Tibial artery (tissue), 4 donors: ENCODE data around the gene LRRC7.

Experiments used
- DNase-seq, 2 donors: peaks; one replicate each; pipeline ENCODE4 v3.0.0-alpha.2; 2019
- H3K27ac ChIP-seq, 2 donors: fragments of 200-600 bp; sonication (generic) in 1 of 2; 1 replicate in 1 of 2; 2 replicates in 1 of 2; pipeline ENCODE4 v1.5.1; 2018 to 2019; ENCODE audit warnings: mild to moderate bottlenecking in 1 of 2
- H3K27me3 ChIP-seq, 2 donors: fragments of 200-600 bp; sonication (generic) in 1 of 2; one replicate each; pipeline versions ENCODE4 v1.5.1 to v1.6.0; 2016 to 2019
- H3K36me3 ChIP-seq, 3 donors: fragments of 200-600 bp; sonication (generic) in 2 of 3; one replicate each; pipeline ENCODE4 v1.5.1; 2016 to 2019; ENCODE audit warnings: mild to moderate bottlenecking in 2 of 3
- H3K4me1 ChIP-seq, 4 donors: fragments of 200-600 bp; sonication (generic) in 2 of 4; 1 replicate in 3 of 4; 2 replicates in 1 of 4; pipeline ENCODE4 v1.5.1; 2016 to 2019
- H3K4me3 ChIP-seq, 2 donors: fragments of 200-600 bp; sonication (generic) in 1 of 2; 1 replicate in 1 of 2; 2 replicates in 1 of 2; pipeline ENCODE4 v1.5.1; 2018 to 2019; ENCODE audit warnings: mild to moderate bottlenecking in 2 of 2
- H3K9me3 ChIP-seq, 3 donors: fragments of 200-600 bp; sonication (generic) in 1 of 3; one replicate each; pipeline ENCODE4 v1.5.1; 2016 to 2019
- intact Hi-C: fragments of 100-400 bp; cut with DNase I; formaldehyde crosslinking; loops from one replicate; pipeline ENCODE4 v1.15.0; 2023; ENCODE audit warnings: low total_unique reads
- TF ChIP-seq, protein P1 (sequence below), 2 experiments: fragments of 200-600 bp in 1 of 2; fragments of 450-650 bp in 1 of 2; IDR thresholded peaks; one replicate each; pipeline ENCODE4 v1.5.1; 2017 to 2019; ENCODE audit warnings: antibody characterized with exemption in 2 of 2, mild to moderate bottlenecking in 1 of 2, moderate library complexity in 1 of 2

LRRC7 gene

DNA sequence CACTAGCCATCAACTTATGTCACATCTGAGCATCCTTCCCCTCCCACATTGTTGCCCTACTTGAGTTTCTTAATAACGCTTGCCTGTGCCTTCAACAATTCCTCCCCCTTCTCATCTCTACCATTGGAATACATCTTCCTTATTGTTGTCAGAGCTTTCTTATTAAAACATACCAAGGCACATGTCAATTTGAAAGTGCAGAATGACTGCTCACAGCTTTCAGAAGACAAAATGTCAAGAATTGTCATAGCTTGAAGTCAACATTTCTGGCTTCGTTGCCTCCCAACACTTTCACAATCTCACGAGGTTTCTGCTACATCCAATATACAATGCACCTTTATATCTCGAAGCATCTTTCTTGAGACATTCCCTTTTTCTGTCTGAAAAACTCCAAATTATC is 279.9 kb downstream of the LRRC7 start:
- TF ChIP-seq, protein P1, sequence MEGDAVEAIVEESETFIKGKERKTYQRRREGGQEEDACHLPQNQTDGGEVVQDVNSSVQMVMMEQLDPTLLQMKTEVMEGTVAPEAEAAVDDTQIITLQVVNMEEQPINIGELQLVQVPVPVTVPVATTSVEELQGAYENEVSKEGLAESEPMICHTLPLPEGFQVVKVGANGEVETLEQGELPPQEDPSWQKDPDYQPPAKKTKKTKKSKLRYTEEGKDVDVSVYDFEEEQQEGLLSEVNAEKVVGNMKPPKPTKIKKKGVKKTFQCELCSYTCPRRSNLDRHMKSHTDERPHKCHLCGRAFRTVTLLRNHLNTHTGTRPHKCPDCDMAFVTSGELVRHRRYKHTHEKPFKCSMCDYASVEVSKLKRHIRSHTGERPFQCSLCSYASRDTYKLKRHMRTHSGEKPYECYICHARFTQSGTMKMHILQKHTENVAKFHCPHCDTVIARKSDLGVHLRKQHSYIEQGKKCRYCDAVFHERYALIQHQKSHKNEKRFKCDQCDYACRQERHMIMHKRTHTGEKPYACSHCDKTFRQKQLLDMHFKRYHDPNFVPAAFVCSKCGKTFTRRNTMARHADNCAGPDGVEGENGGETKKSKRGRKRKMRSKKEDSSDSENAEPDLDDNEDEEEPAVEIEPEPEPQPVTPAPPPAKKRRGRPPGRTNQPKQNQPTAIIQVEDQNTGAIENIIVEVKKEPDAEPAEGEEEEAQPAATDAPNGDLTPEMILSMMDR (IDR thresholded peaks at IDR 0.05): no peak
- Histone ChIP-seq H3K4me1 (no peaks in the 10 kb centered on the region), H3K27ac (no peak overlapping the region), H3K9me3 (no peaks in the 10 kb centered on the region), H3K4me3 (no peak overlapping the region), H3K36me3 (no peaks in the 10 kb centered on the region), H3K27me3 (no peaks in the 10 kb centered on the region)
- DNase-seq: no peak
- intact Hi-C loops: no loop called here

- TF ChIP-seq, protein P1 (IDR thresholded peaks at IDR 0.05): no peak
- H3K4me1 ChIP-seq: no peaks in the 10 kb centered on the region
- no peaks in the 10 kb centered on the region for H3K27me3 ChIP-seq
- no peaks in the 10 kb centered on the region for H3K36me3 ChIP-seq
- no peak overlapping the region for H3K27ac ChIP-seq
- DNase-seq: no peak
- H3K9me3 ChIP-seq: no peaks in the 10 kb centered on the region
- no peak overlapping the region for H3K4me3 ChIP-seq
- intact Hi-C loops: no loop called here
Observed at GRCh38 chr1:69852151-69852550, 284.4 kb downstream of the LRRC7 start.

- Histone ChIP-seq H3K4me1 (no peaks in the 10 kb centered on the region), H3K4me3 (no peak overlapping the region), H3K27me3 (no peaks in the 10 kb centered on the region), H3K36me3 (no peaks in the 10 kb centered on the region), H3K9me3 (no peaks in the 10 kb centered on the region), H3K27ac (no peak overlapping the region)
- TF ChIP-seq, protein P1 (IDR thresholded peaks at IDR 0.05): no peak
- DNase-seq: no peak
- intact Hi-C loops: no loop called here
Observed at GRCh38 chr1:69852706-69853105, 285.0 kb downstream of the LRRC7 start.

- no peaks in the 10 kb centered on the region for H3K9me3 ChIP-seq
- no peaks in the 10 kb centered on the region for H3K4me1 ChIP-seq
- TF ChIP-seq, protein P1 (IDR thresholded peaks at IDR 0.05): no peak
- H3K4me3 ChIP-seq: no peak overlapping the region
- no peak for DNase-seq
- intact Hi-C loops: no loop called here
- no peak overlapping the region for H3K27ac ChIP-seq
- H3K36me3 ChIP-seq: no peaks in the 10 kb centered on the region
- H3K27me3 ChIP-seq: no peaks in the 10 kb centered on the region
Observed at GRCh38 chr1:69858534-69858933, 290.8 kb downstream of the LRRC7 start.

DNA sequence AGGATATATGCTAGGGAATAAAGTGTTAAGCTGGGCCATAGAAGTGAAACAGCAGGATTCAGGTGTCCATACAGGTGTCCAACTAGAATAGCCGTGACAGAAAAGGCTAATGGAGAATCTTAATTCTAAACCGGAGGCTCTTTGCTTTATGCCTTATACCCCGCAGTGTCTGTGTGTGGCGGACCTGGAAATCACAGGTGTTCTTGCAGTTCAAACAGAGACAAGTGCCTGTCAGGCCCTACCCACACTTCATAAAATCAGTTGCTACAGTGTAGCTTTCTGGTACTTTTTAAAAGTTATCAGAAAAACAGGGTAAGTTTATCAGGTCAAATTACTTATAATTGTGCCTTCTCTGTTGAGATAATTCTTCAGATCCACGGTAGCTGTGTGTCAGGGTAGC is 293.9 kb downstream of the LRRC7 start:
- DNase-seq: no peak
- H3K27me3 ChIP-seq: no peaks in the 10 kb centered on the region
- H3K36me3 ChIP-seq: no peaks in the 10 kb centered on the region
- no peaks in the 10 kb centered on the region for H3K4me1 ChIP-seq
- no peak overlapping the region for H3K27ac ChIP-seq
- intact Hi-C loops: no loop called here
- H3K4me3 ChIP-seq: no peak overlapping the region
- H3K9me3 ChIP-seq: no peaks in the 10 kb centered on the region
- TF ChIP-seq, protein P1 (IDR thresholded peaks at IDR 0.05): no peak

DNA sequence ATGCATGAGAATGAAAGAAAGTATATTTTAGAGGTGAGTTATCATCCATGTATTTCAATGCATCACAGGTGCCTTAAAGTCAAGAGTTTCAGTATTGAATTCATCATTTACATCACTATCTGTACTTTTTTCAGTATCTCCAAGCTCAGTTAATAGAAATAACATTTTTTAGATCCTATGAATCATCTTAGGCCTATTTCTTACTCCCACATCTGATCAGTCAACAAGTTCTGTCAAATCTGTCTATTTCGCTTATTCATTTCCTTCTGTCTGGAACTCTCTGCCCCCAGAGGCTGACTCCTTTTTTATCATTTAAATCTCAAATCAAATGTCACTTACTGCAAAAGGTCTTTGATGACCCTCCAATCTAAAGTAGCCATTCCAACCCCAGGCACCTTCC is 295.2 kb downstream of the LRRC7 start:
- intact Hi-C loops: no loop called here
- H3K27ac ChIP-seq: no peak overlapping the region

More for the DNA sequence above, 295.2 kb downstream of the LRRC7 start:
- H3K4me3 ChIP-seq: no peak overlapping the region
- DNase-seq: no peak
- H3K36me3 ChIP-seq: no peaks in the 10 kb centered on the region
- H3K4me1 ChIP-seq: no peaks in the 10 kb centered on the region
- TF ChIP-seq, protein P1 (IDR thresholded peaks at IDR 0.05): no peak
- H3K9me3 ChIP-seq: no peaks in the 10 kb centered on the region
- no peaks in the 10 kb centered on the region for H3K27me3 ChIP-seq
